Cardiac muscle cell (in vitro differentiated cells and primary cell): Measurements from ENCODE around the gene RHBDD3. TPM values are rescaled to one million over a fixed set of nuclear protein-coding genes. Genes with fewer than 3 reads are reported as not detected.

Source experiments
- DNase-seq, 2 donors: peaks; one replicate each; pipeline versions ENCODE4 v3.0.0 to v3.0.0-alpha.2; 2010 to 2017; ENCODE audit warnings: low read depth in 1 of 2, low spot score in 1 of 2
- H3K27ac ChIP-seq: fragments of 200-600 bp; sonication (generic); 2 replicates; pipeline ENCODE4 v1.5.1; 2016
- H3K27me3 ChIP-seq: fragments of 200-600 bp; sonication (generic); 2 replicates; pipeline ENCODE4 v1.6.0; 2016; ENCODE audit warnings: control low read depth
- H3K36me3 ChIP-seq: fragments of 200-600 bp; sonication (generic); 2 replicates; pipeline ENCODE4 v1.5.1; 2016; ENCODE audit warnings: control low read depth
- H3K4me1 ChIP-seq: fragments of 200-600 bp; sonication (generic); 2 replicates; pipeline ENCODE4 v1.8.1; 2017; ENCODE audit warnings: low read depth, mild to moderate bottlenecking, mixed run types
- H3K4me3 ChIP-seq: fragments of 200-600 bp; sonication (generic); 2 replicates; pipeline ENCODE4 v1.5.1; 2016; ENCODE audit warnings: mild to moderate bottlenecking
- H3K9me3 ChIP-seq: fragments of 200-600 bp; sonication (generic); 2 replicates; pipeline ENCODE4 v1.5.1; 2017; ENCODE audit warnings: low read depth, mild to moderate bottlenecking, control low read depth
- polyA plus RNA-seq: library from polyadenylated mRNA; unstranded; fragments of >200 nt; fragmentation: Nextera tagmentation; extraction: Ambion mirVana; gene quantifications from 2 replicates; pipeline ENCODE4 v1.2.1, GENCODE V29; 2016
- total RNA-seq: library from RNA; depleted of rRNA; stranded (reverse); fragments of >200 nt; gene quantifications from 2 replicates; pipeline ENCODE4 v1.2.3, GENCODE V29; 2016
- TF ChIP-seq, protein P1 (sequence below): IDR thresholded peaks from 2 replicates; pipeline ENCODE4 v1.5.1; 2012; ENCODE audit warnings: low read depth, mild to moderate bottlenecking, low read length

Gene RHBDD3
- total and polyA plus RNA-seq, 2 experiments from 2014 or later, result 80.4 to 88.6 TPM

DNA sequence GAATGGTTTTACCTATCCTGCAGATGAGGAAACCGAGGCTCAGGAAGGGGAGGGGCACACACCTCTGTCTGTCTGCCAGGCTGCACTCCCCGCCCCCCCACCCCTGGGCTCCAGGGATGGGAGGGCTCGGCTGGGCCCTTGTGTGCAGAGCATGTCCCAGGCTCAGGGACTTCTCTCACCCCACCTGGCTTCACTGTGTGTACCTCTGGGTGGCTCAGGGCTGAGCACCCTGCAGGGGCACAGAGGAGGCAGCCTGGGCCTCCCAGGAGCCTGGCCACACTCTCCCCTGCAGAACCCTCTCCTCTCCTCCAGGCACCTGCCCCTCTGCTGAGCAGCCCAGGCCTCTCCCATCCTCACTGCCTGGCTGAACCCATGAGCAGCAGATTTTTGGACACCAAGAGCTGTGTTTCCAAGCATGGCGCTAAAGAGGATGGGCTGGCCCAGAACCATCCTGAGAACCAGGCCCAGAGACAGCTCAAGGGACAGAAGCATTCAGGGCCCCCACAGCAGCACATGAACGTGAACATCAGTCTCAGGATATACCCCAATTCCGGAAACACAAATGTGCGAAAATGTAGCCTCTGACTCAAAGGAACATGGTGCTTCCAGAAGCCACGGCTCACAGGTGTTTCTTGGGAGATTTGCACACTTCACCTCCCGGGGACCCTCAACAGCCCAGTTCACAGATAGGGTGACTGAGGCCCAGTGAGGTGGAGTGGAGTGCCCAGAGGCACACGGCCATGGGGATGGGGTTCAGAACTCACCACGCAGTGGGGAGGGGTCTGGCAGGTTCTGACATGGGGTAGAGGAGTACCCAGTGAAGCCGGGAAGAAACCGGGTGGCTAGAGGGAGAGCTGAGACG lies 51.5 kb downstream of the RHBDD3 start:
- TF ChIP-seq, protein P1, sequence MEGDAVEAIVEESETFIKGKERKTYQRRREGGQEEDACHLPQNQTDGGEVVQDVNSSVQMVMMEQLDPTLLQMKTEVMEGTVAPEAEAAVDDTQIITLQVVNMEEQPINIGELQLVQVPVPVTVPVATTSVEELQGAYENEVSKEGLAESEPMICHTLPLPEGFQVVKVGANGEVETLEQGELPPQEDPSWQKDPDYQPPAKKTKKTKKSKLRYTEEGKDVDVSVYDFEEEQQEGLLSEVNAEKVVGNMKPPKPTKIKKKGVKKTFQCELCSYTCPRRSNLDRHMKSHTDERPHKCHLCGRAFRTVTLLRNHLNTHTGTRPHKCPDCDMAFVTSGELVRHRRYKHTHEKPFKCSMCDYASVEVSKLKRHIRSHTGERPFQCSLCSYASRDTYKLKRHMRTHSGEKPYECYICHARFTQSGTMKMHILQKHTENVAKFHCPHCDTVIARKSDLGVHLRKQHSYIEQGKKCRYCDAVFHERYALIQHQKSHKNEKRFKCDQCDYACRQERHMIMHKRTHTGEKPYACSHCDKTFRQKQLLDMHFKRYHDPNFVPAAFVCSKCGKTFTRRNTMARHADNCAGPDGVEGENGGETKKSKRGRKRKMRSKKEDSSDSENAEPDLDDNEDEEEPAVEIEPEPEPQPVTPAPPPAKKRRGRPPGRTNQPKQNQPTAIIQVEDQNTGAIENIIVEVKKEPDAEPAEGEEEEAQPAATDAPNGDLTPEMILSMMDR, result no peak
- Histone ChIP-seq H3K27ac (no peak overlapping the region), H3K27me3 (no peaks in the 10 kb centered on the region), H3K9me3 (no peaks in the 10 kb centered on the region), H3K36me3 (no peaks in the 10 kb centered on the region), H3K4me3 (no peak overlapping the region), H3K4me1 (no peaks in the 10 kb centered on the region)
- no peak for DNase-seq

DNA sequence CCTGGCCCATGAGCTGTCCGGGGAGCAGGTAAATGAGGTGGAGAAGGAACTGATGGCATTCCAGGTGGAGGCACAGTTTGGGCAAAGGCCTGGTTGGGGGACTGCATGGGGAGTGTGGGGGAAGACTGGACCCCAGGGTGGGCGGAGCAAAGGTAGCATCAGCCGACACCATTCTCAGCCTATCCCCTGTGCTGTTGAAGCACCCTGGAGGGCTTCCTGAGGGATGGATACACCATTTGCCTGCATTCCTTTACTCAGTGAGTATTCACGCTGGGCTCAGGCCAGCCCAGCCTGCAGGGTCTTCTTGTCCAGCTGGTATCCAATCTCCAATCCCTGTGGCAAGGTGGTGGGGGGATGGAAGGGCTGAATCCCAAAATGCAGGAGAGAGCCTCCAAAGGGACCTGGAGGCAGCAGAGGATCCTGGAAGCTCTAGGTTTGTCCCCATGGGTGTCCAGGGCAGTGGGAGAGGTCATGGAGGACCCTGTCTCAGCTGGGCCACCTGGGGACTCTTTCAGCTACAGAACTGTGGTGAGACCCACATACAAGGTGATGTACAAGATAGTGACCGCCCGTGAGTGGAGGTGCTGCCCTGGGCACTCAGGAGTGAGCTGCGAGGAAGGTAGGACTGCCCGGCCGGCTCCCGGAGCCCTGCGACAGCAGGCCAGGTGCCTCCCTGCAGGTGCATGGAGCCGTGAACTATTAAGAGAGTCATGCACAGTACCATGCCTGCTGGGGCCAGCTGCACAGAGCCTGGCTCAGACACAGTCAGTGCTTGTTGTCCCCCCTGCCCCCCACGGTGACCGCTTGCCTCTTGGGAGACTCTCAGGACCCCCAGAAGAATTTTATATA lies 52.5 kb downstream of the RHBDD3 start:
- Histone ChIP-seq H3K36me3 (no peaks in the 10 kb centered on the region), H3K4me1 (no peaks in the 10 kb centered on the region), H3K9me3 (no peaks in the 10 kb centered on the region), H3K4me3 (no peak overlapping the region), H3K27me3 (no peaks in the 10 kb centered on the region), H3K27ac (no peak overlapping the region)
- no peak for DNase-seq
- TF ChIP-seq, protein P1, result no peak

DNA sequence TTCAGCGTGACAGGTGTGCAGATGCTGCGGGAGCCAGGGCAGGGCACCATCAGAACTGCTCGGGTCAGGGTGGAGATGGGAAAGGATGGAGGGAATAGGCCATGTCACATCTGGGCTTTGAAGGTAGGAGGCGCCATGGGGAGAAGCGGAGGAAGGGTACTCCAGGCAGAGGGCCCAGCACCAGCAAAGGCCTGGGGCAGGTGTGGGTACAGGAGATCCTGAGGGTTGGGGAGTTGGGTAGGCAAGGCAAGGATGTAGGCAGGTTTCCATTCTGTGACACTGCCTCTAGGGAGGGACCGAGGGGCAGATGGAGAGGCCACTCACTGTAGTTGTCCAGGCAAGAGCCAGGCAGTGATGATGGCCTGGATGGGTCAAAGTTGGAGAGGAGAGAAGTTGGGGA lies 53.5 kb downstream of the RHBDD3 start:
- Histone ChIP-seq H3K27me3 (no peaks in the 10 kb centered on the region), H3K27ac (no peak overlapping the region), H3K9me3 (no peaks in the 10 kb centered on the region), H3K4me3 (no peak overlapping the region), H3K4me1 (no peaks in the 10 kb centered on the region), H3K36me3 (no peaks in the 10 kb centered on the region)
- no peak for DNase-seq
- TF ChIP-seq, protein P1, result no peak

DNA sequence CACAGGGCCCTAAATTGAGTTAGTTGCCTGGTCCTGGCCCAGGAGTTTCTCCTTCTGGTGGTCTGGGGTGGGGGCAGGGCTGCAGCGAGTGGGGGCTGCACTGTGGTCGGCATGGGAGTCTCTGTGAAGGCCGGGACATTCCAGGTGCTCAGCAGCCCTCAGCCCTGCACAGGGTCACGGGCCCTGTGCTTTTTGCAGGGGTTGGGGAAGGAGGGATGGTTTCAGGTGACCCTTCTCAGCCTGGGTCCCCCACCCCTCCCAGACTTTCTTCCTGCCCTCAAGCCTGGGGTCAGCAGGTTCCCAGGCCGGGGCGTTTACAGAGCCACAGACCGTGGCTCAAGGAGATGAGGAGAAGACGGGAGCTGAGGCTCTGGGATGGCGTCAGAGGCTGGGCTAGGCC lies 54.3 kb downstream of the RHBDD3 start:
- Histone ChIP-seq H3K27me3 (no peaks in the 10 kb centered on the region), H3K4me3 (no peak overlapping the region), H3K36me3 (no peaks in the 10 kb centered on the region), H3K4me1 (no peaks in the 10 kb centered on the region), H3K27ac (no peak overlapping the region), H3K9me3 (no peaks in the 10 kb centered on the region)
- TF ChIP-seq, protein P1, result no peak
- no peak for DNase-seq

DNA sequence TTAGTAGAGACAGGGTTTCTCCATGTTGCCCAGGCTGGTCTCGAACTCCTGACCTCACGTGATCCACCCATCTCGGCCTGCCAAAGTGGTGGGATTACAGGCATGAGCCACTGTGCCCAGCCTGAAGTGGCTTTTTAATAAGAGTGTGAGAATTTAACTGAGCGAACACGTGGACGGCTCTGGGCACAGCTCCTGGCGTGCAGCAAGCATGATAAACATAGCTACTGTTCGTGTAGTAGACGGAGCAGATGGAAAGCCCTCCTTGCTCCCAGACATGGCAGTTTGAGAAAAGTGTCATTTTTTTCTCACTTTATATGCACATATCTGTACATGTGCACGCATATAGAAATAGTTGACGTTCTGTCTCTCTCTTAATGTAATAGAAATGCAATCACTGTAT lies 55.0 kb downstream of the RHBDD3 start:
- TF ChIP-seq, protein P1, result no peak
- no peak for DNase-seq
- H3K36me3 ChIP-seq, result no peaks in the 10 kb centered on the region
- no peak overlapping the region for H3K27ac ChIP-seq
- no peaks in the 10 kb centered on the region for H3K9me3 ChIP-seq
- no peaks in the 10 kb centered on the region for H3K27me3 ChIP-seq
- no peaks in the 10 kb centered on the region for H3K4me1 ChIP-seq
- H3K4me3 ChIP-seq, result no peak overlapping the region
